NAMALWA (cell line): ENCODE results near the gene C5orf52.
"Not testable (repeated sequence)": the region's sequence is repeated elsewhere in the genome, so short reads cannot be mapped to it uniquely, and the experiment has no call there.

Source experiments
- DNase-seq: peaks from one replicate; pipeline ENCODE4 v3.0.0-alpha.2; 2015; ENCODE audit warnings: low spot score

Gene C5orf52

GRCh38 chr5:157670662-157671591 is at the start of gene C5orf52:
C5orf52 (plus strand) TSS chr5:157671533; CDS start chr5:157671615, 82 bp downstream.
- peak; percentile 13 for DNase-seq

DNA sequence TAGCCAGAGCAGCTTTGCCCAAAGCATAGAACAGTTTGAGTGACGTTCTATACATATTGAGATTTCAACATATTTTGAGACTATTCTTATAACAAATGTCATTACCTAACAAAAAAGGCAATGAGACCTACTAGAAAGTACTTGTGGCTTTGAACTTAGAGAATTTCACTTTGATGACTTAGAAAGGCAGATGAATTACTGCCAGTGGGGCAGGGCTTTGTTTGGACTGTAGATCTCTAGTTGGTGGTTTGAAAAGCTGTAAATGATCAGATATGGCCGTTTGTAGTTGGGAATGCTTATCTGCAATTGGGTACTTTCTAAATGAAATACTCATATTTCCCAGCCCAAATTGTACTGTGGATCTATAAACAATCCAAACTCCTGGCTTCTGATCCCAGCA is 47.2 kb upstream of the C5orf52 start:
- DNase-seq = no peak

DNA sequence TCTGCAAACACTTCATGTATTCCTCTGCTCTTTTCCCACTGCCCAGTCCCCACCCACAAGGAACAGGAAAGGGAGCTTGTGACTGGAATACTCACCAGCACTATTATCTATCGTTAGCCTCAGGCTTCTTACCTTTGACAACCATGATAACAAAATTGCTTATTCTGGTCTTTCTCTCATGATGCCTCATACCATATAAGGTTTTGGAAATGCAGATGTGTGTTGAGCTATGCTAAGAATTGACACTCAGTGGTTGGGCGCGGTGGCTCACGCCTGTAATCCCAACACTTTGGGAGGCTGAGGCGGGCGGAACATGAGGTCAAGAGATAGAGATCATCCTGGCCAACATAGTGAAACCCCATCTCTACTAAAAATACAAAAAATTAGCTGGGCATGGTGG is 44.5 kb upstream of the C5orf52 start:
- no peak for DNase-seq

DNA sequence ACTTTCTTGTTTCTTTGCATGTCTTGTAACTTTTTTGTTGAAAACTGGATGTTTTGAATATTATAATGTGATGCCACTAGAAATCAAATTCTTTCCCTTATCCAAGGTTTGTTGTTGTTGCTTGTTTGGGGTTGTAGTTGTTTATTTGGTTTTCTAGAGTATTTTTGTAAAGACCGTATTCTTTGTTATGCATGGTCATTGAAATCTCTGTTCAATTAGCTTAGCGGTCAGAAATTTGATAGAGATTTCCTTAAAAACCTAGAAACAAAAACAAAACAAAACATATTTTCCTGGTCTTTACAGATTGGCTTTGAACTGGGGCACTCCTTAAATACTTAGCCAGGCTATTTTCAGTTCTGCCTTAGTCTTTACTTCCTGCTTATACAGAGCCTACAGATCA is 41.0 kb upstream of the C5orf52 start:
- DNase-seq = no peak

- DNase-seq = no peak
Observed at GRCh38 chr5:157640406-157641066, 30.8 kb upstream of the C5orf52 start.

- no peak for DNase-seq
Observed at GRCh38 chr5:157648275-157648990, 22.9 kb upstream of the C5orf52 start.

GRCh38 chr5:157649101-157649500 is 22.2 kb upstream of the C5orf52 start:
- no peak for DNase-seq

- no peak for DNase-seq
Observed at GRCh38 chr5:157650991-157651611, 20.2 kb upstream of the C5orf52 start.

DNA sequence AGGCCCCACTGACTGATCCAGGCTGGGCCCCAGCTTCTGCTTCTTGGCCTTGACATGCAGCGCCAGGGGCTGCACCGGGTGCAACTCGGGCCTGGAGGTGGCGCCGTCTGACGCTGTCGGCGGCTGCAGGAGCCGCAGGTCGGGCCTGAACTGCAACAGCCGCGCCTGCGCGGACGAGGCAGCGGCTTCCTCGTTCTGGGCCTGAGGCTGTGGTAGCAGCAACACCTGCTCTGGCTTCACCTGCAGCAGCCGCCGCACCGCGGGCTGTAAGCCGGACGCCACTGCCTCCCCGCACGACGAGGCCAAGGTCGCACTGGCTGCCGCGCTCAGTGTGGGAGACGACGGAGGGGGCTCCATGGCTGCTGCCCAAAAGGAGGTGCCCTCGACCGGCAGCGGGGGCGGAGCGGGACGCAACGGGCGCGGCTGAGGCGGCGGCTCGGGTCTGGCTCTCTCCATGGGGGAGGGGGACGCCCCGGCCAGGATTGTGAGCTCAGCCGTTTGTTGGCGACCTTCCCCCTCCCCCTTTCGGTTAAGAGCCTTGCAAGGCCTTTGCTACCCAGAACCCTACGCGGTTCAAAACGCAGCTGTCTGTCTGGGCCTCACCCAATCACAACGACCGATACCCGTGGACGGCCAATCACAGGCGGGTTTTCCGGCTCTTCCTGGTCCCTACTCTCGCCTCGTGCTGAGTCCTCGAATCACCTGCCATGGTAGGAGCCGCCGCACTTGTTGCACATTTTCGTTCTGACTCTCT is 19.5 kb upstream of the C5orf52 start:
- no peak for DNase-seq

DNA sequence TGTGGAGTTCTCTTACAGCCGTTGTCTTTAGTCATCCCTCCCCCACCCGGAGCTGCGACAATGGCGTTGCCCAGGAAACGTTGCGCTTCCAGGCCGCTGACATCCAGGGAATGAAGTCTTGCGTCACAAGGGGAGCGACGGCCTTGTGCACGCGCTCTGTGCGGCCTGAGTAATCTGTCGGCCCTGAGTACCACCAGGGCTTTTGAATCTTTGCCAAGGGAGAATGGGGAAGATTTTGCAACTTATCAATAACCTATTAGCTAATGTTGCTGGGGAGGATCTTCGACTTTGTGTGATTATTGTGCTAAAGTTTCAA is 19.0 kb upstream of the C5orf52 start, which contains the start of gene SOX30:
Gene SOX30, minus strand, starts transcription at position 62 of the 316 bp plus-strand sequence. CDS start 360 bp downstream, outside the sequence.
- DNase-seq = no peak

- DNase-seq = peak; percentile 34
Observed at GRCh38 chr5:157657516-157657915, 13.8 kb upstream of the C5orf52 start.

DNA sequence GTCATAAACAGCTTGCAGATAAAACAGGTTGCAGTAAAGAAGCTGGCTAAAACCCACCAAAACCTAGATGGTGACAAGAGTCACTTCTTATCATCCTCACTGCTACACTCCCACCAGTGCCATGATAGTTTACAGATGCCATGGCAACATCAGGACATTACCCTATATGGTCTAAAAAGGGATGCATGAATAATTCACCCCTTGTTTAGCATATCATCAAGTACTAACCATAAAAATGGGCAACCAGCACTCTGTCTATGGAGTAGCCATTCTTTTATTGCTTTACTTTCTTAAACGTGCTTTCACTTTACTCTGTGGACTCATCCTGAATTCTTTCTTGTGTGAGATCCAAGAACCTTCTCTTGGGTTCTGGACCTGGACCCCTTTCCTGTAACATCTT is 12.4 kb upstream of the C5orf52 start:
- DNase-seq = no peak

GRCh38 chr5:157659868-157660660 is 11.3 kb upstream of the C5orf52 start:
- DNase-seq = no peak

DNA sequence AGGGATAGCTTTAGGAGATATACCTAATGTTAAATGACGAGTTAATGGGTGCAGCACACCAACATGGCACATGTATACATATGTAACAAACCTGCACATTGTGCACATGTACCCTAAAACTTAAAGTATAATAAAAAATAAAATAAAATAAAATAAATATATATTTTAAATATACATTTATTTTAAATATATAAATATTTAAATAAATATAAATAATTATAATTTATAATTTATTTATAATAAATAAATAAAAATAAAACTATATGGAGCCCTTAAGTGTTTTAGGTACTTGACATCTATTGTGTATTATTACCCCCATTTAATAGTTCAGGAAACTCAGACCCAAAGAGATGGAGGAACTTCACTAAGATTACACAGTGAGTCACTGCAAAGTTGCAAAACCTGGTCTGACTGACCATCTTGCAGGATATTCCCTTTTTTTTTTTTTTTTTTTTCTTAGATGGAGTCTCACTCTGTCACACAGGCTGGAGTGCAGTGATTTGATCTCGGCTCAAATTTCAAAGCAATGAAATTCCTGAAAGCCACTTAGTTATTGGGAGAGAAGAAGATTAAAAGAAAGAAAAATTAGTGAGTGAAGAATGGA is 5.8 kb upstream of the C5orf52 start:
- no peak for DNase-seq

DNA sequence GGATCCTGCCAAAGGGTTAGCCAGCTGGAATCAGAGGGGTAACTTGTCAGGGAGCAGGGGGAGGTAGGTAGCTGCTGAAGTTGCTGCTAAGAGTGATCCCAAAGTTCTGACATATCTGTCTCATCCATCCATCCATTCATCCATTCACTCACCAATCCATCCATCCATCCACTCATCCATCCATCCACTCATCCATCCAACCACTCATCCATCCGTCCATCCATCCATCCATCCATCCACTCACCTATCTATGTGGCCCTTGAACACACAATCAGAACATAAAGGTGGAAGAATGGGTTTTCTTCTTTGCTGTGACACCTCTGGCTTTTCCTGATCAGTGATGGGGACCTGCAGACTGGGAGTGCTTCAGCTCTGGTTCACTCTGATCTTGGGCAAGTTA is 3.0 kb upstream of the C5orf52 start:
- no peak for DNase-seq

GRCh38 chr5:157669701-157670097 is 1.6 kb upstream of the C5orf52 start:
- no peak for DNase-seq

- no peak for DNase-seq
Observed at GRCh38 chr5:157671592-157672330, 428 bp downstream of the C5orf52 start.

GRCh38 chr5:157672976-157673375 is 1.6 kb downstream of the C5orf52 start:
- no peak for DNase-seq

- DNase-seq = not testable (repeated sequence)
Observed at GRCh38 chr5:157674351-157674750, 3.0 kb downstream of the C5orf52 start.
